CD14-positive monocyte (primary cell): Measurements from ENCODE around the gene CXCL12. TPM values are rescaled to one million over a fixed set of nuclear protein-coding genes. Genes with fewer than 3 reads are reported as not detected.

Source experiments
- DNase-seq, 3 donors: peaks; one replicate each; pipeline ENCODE4 v3.0.0-alpha.2; 2011 to 2022
- H2AFZ ChIP-seq: 2 replicates; pipeline ENCODE4 v1.6.0; 2012; ENCODE audit warnings: mild to moderate bottlenecking, low read depth, low read length, inconsistent platforms; ENCODE audit not compliant: insufficient read depth, poor library complexity, severe bottlenecking
- H3K27ac ChIP-seq, 2 donors: 1 replicate in 1 of 2; 2 replicates in 1 of 2; pipeline ENCODE4 v1.5.1; 2012 to 2013; ENCODE audit warnings: low read length in 2 of 2, control low read depth in 1 of 2, inconsistent platforms in 1 of 2, low read depth in 1 of 2, mild to moderate bottlenecking in 1 of 2
- H3K27me3 ChIP-seq, 2 donors: one replicate each; pipeline versions ENCODE4 v1.6.0 to v1.6.1; 2011 to 2013; ENCODE audit warnings: low read length in 2 of 2; ENCODE audit not compliant: control insufficient read depth in 2 of 2, insufficient read depth in 2 of 2
- H3K36me3 ChIP-seq, 2 donors: replicated peaks in 1 of 2; 1 replicate in 1 of 2; 2 replicates in 1 of 2; pipeline versions ENCODE4 v1.5.1 to v1.6.1; 2012 to 2013; ENCODE audit warnings: low read length in 2 of 2, control low read depth in 1 of 2, inconsistent platforms in 1 of 2, mild to moderate bottlenecking in 1 of 2; ENCODE audit not compliant: insufficient read depth in 2 of 2, control insufficient read depth in 1 of 2
- H3K4me1 ChIP-seq, 2 donors: 1 replicate in 1 of 2; 2 replicates in 1 of 2; pipeline versions ENCODE4 v1.5.1 to v1.6.1; 2012 to 2013; ENCODE audit warnings: low read length in 2 of 2, control low read depth in 1 of 2, inconsistent platforms in 1 of 2, mild to moderate bottlenecking in 1 of 2, moderate library complexity in 1 of 2; ENCODE audit not compliant: insufficient read depth in 2 of 2, control insufficient read depth in 1 of 2
- H3K4me2 ChIP-seq: replicated peaks from 2 replicates; pipeline ENCODE3; 2012; ENCODE audit warnings: low read length, moderate library complexity, mild to moderate bottlenecking; ENCODE audit not compliant: poor library complexity, severe bottlenecking; ENCODE audit errors: extremely low read depth
- H3K4me3 ChIP-seq, 3 experiments: fragments of 200-600 bp in 1 of 3; sonication (generic) in 1 of 3; replicated peaks in 1 of 3; 1 replicate in 2 of 3; 2 replicates in 1 of 3; pipeline ENCODE4 v1.5.1; 2011 to 2013; ENCODE audit warnings: low read length in 3 of 3, mild to moderate bottlenecking in 3 of 3, control low read depth in 2 of 3, low read depth in 2 of 3, inconsistent platforms in 1 of 3, moderate library complexity in 1 of 3
- H3K79me2 ChIP-seq: 2 replicates; pipeline ENCODE4 v1.6.0; 2012; ENCODE audit warnings: mild to moderate bottlenecking, control low read depth, inconsistent platforms, low read length, moderate library complexity; ENCODE audit not compliant: insufficient read depth
- H3K9ac ChIP-seq: 2 replicates; pipeline ENCODE4 v1.6.0; 2017; ENCODE audit warnings: low read length, mild to moderate bottlenecking; ENCODE audit not compliant: insufficient read depth, poor library complexity, severe bottlenecking
- H3K9me3 ChIP-seq, 2 donors: replicated peaks in 1 of 2; 1 replicate in 1 of 2; 2 replicates in 1 of 2; pipeline versions ENCODE4 v1.5.1 to v1.6.1; 2012 to 2013; ENCODE audit warnings: low read length in 2 of 2, control low read depth in 1 of 2; ENCODE audit not compliant: control insufficient read depth in 1 of 2, insufficient read depth in 1 of 2
- H4K20me1 ChIP-seq: 2 replicates; pipeline ENCODE4 v1.6.0; 2012; ENCODE audit warnings: mild to moderate bottlenecking, low read length, control low read depth, moderate library complexity; ENCODE audit not compliant: insufficient read depth
- H3K27ac Mint-ChIP-seq, 7 donors: one replicate each; pipeline ENCODE4 v1.8.0; 2020; ENCODE audit warnings: mild to moderate bottlenecking in 7 of 7, mixed read lengths in 7 of 7, moderate library complexity in 6 of 7, inconsistent platforms in 2 of 7
- H3K27me3 Mint-ChIP-seq, 3 donors: one replicate each; pipeline ENCODE4 v1.8.0; 2021 to 2022; ENCODE audit warnings: low read depth in 3 of 3, mild to moderate bottlenecking in 3 of 3, mixed read lengths in 3 of 3, moderate library complexity in 3 of 3, inconsistent platforms in 1 of 3
- H3K36me3 Mint-ChIP-seq, 2 donors: one replicate each; pipeline ENCODE4 v1.8.0; 2020; ENCODE audit warnings: mixed read lengths in 2 of 2, inconsistent platforms in 1 of 2, mild to moderate bottlenecking in 1 of 2
- H3K4me1 Mint-ChIP-seq: one replicate; pipeline ENCODE4 v1.8.0; 2020; ENCODE audit warnings: mild to moderate bottlenecking, mixed read lengths
- H3K4me3 Mint-ChIP-seq, 2 donors: one replicate each; pipeline ENCODE4 v1.8.0; 2020; ENCODE audit warnings: mild to moderate bottlenecking in 2 of 2, mixed read lengths in 2 of 2, moderate library complexity in 1 of 2
- H3K9me3 Mint-ChIP-seq, 7 donors: one replicate each; pipeline ENCODE4 v1.8.0; 2020 to 2022; ENCODE audit warnings: mixed read lengths in 7 of 7, mild to moderate bottlenecking in 6 of 7, moderate library complexity in 6 of 7, inconsistent platforms in 2 of 7
- CTCF ChIP-seq: fragments of 200-600 bp; IDR thresholded peaks from one replicate; pipeline ENCODE4 v1.8.0; 2022; ENCODE audit warnings: antibody characterized with exemption, mild to moderate bottlenecking
- WGBS: methylation state at CpG from one replicate; pipeline ENCODE4 v1.1.5; 2013; ENCODE audit warnings: missing lambda C conversion rate; ENCODE audit not compliant: insufficient coverage; 5-methylcytosine and 5-hydroxymethylcytosine counted together
- intact Hi-C, 2 donors: fragments of 100-400 bp; cut with micrococcal nuclease; formaldehyde crosslinking; loops; one replicate each; pipeline versions ENCODE4 v1.15.0 to v1.15.1; 2023
- polyA minus RNA-seq: library from RNA; depleted of rRNA, polyadenylated mRNA; stranded (reverse); fragments of >200 nt; gene quantifications from 2 replicates; pipeline ENCODE4 v1.2.3, GENCODE V29; 2012
- polyA plus RNA-seq, 3 donors: library from polyadenylated mRNA; depleted of rRNA in 1 of 3; unstranded in 2 of 3; stranded (reverse) in 1 of 3; fragments of 300-500 nt in 2 of 3; fragments of >200 nt in 1 of 3; fragmentation: Illumina TruSeq in 2 of 3; gene quantifications; 1 replicate in 2 of 3; 2 replicates in 1 of 3; pipeline ENCODE4 v1.2.3, GENCODE V29; 2012 to 2021
- total RNA-seq, 12 experiments: library from RNA in 1 of 12; stranded (reverse) in 1 of 12; fragments of 120-200 nt in 1 of 12; gene quantifications; one replicate each; pipeline ENCODE4 v1.2.4 and lab custom pipeline; 2013 to 2026; ENCODE audit warnings: mixed read lengths in 6 of 12, inconsistent platforms in 1 of 12

Gene CXCL12
- 0.12 TPM for total RNA-seq (2013)
- polyA plus RNA-seq (under 1 TPM in 1 of 3 donors, not detected in 2; 0.21 TPM), polyA minus RNA-seq (0.16 TPM in 1 of 2 replicates, not detected in the other), total RNA-seq (lab: John Stamatoyannopoulos, UW) (0 to 0.75 (median 0.08) reads per million in 11 experiments)

- H3K79me2 ChIP-seq, result no peaks in the 10 kb centered on the region
- H3K4me2 ChIP-seq, result peak within 1 kb of the TSS; percentile 34
- 2% methylated on average over 58 of the region's 75 CpGs for WGBS
- Mint-ChIP-seq H3K4me1 (peaks cover 4% of the 10 kb centered on the region), H3K4me3 (peak within 1 kb of the TSS in 1 of 2 donors; percentile 85), H3K27me3 (peaks cover 47 to 68% (median 60%) of the 10 kb centered on the region in 3 donors), H3K27ac (no peak within 1 kb of the TSS), H3K9me3 (peaks cover 0 to 8% (median 2%) of the 10 kb centered on the region in 7 donors), H3K36me3 (no peaks in the 10 kb centered on the region)
- H4K20me1 ChIP-seq, result no peaks in the 10 kb centered on the region
- H3K27ac ChIP-seq, result no peak within 1 kb of the TSS
- intact Hi-C loops, result loop anchor here (5.0 to 10.0 kb wide), 2 partner anchors 470 to 713 kb away; no protein-coding TSS in a partner anchor
- H3K9me3 ChIP-seq, result peaks cover 0 to 11% of the 10 kb centered on the region in 2 donors
- no peak for TF ChIP-seq CTCF
- no peaks in the 10 kb centered on the region for H3K36me3 ChIP-seq
- no peak within 1 kb of the TSS for H3K4me3 ChIP-seq
- DNase-seq, result no peak
- H3K9ac ChIP-seq, result no peak within 1 kb of the TSS
- H2AFZ ChIP-seq, result no peak within 1 kb of the TSS
- H3K27me3 ChIP-seq, result peaks cover 9 to 53% of the 10 kb centered on the region in 2 donors
- no peaks in the 10 kb centered on the region for H3K4me1 ChIP-seq
Observed at GRCh38 chr10:44385026-44385695, at the start of gene CXCL12. CXCL12 (minus strand) TSS chr10:44385097; CDS start chr10:44385005, 92 bp downstream.

GRCh38 chr10:44427479-44427878 is 42.6 kb upstream of the CXCL12 start:
- H3K9ac ChIP-seq, result no peak overlapping the region
- H3K27me3 ChIP-seq, result no peaks in the 10 kb centered on the region
- intact Hi-C loops, result no loop called here
- Mint-ChIP-seq H3K9me3 (peaks cover 4 to 31% (median 12%) of the 10 kb centered on the region in 7 donors), H3K4me3 (no peak overlapping the region), H3K27me3 (peaks cover 2 to 13% (median 6%) of the 10 kb centered on the region in 3 donors), H3K36me3 (no peaks in the 10 kb centered on the region), H3K4me1 (no peaks in the 10 kb centered on the region), H3K27ac (no peak overlapping the region)
- no peaks in the 10 kb centered on the region for H4K20me1 ChIP-seq
- no peaks in the 10 kb centered on the region for H3K79me2 ChIP-seq
- H3K9me3 ChIP-seq, result no peaks in the 10 kb centered on the region
- H3K36me3 ChIP-seq, result no peaks in the 10 kb centered on the region
- no peaks in the 10 kb centered on the region for H3K4me1 ChIP-seq
- no peak for DNase-seq
- 93% methylated on average over 2 of the region's 2 CpGs for WGBS
- no peak for TF ChIP-seq CTCF
- no peak overlapping the region for H3K4me3 ChIP-seq
- no peak overlapping the region for H3K27ac ChIP-seq
- no peak overlapping the region for H2AFZ ChIP-seq
- no peak overlapping the region for H3K4me2 ChIP-seq
